ENCODE data around the gene UTF1. TPM values are rescaled to one million over a fixed set of nuclear protein-coding genes. Genes with fewer than 3 reads are reported as not detected.
A peak's percentile ranks its signal among the peaks of the same experiment; 100 is the strongest.
"Not testable (repeated sequence)": the region's sequence is repeated elsewhere in the genome, so short reads cannot be mapped to it uniquely, and the experiment has no call there.

The UTF1 gene
- total and polyA plus RNA-seq, 2 donors from 2014 or later: not detected

- no peak for TF ChIP-seq CTCF (IDR thresholded peaks at IDR 0.05; ENCODE audit: borderline replicate concordance, extremely low read depth, insufficient read depth)
- Histone ChIP-seq H3K27ac (ENCODE audit: low read depth in 2 of 2, low read length in 2 of 2) (peak overlapping the region; percentile 28 to 71), H3K36me3 (ENCODE audit: control insufficient read depth in 2 of 3, insufficient read depth in 3 of 3, low read length in 3 of 3) (no peaks in the 10 kb centered on the region), H3K9ac (ENCODE audit: low read length in 3 of 3) (peak overlapping the region in 2 of 3 donors; percentile 26 to 61), H3K4me1 (ENCODE audit: control insufficient read depth in 2 of 3, insufficient read depth in 2 of 3, low read depth in 1 of 3, low read length in 3 of 3) (peaks cover 0 to 16% (median 0%) of the 10 kb centered on the region in 3 donors), H3K27me3 (ENCODE audit: control insufficient read depth, insufficient read depth, low read length) (no peaks in the 10 kb centered on the region), H3K9me3 (ENCODE audit: control insufficient read depth in 2 of 3, insufficient read depth in 1 of 3, low read length in 3 of 3) (no peaks in the 10 kb centered on the region), H3K4me3 (ENCODE audit: low read length in 3 of 3) (peak overlapping the region in 2 of 3 donors; percentile 57 to 59)
- intact Hi-C loops (cut with DNase I): no loop called here
- FAIRE-seq (no peak), DNase-seq (peak; percentile 63 to 97 (median 81))
Measured at GRCh38 chr10:133261726-133262325, 31.8 kb downstream of the UTF1 start.

- Histone ChIP-seq H3K27me3 (ENCODE audit: control insufficient read depth, insufficient read depth, low read length) (no peaks in the 10 kb centered on the region), H3K4me3 (ENCODE audit: low read length in 3 of 3) (no peak overlapping the region), H3K36me3 (ENCODE audit: control insufficient read depth in 2 of 3, insufficient read depth in 3 of 3, low read length in 3 of 3) (no peaks in the 10 kb centered on the region), H3K27ac (ENCODE audit: low read depth in 2 of 2, low read length in 2 of 2) (no peak overlapping the region), H3K9me3 (ENCODE audit: control insufficient read depth in 2 of 3, insufficient read depth in 1 of 3, low read length in 3 of 3) (no peaks in the 10 kb centered on the region), H3K9ac (ENCODE audit: low read length in 3 of 3) (no peak overlapping the region), H3K4me1 (ENCODE audit: control insufficient read depth in 2 of 3, insufficient read depth in 2 of 3, low read depth in 1 of 3, low read length in 3 of 3) (peaks cover 0 to 12% (median 0%) of the 10 kb centered on the region in 3 donors)
- DNase-seq: peak in 1 of 5 donors; percentile 79
- no peak for TF ChIP-seq CTCF (IDR thresholded peaks at IDR 0.05; ENCODE audit: borderline replicate concordance, extremely low read depth, insufficient read depth)
- no peak for FAIRE-seq
- intact Hi-C loops (cut with DNase I): no loop called here
Measured at GRCh38 chr10:133262696-133263095, 32.7 kb downstream of the UTF1 start.

GRCh38 chr10:133263674-133264073 is 33.7 kb downstream of the UTF1 start:
- H3K4me1 ChIP-seq (ENCODE audit: control insufficient read depth in 2 of 3, insufficient read depth in 2 of 3, low read depth in 1 of 3, low read length in 3 of 3): peaks cover 0 to 9% (median 0%) of the 10 kb centered on the region in 3 donors
- FAIRE-seq (no peak), DNase-seq (no peak)
- no peak overlapping the region for H3K9ac ChIP-seq (ENCODE audit: low read length in 3 of 3)
- no peaks in the 10 kb centered on the region for H3K27me3 ChIP-seq (ENCODE audit: control insufficient read depth, insufficient read depth, low read length)
- H3K36me3 ChIP-seq (ENCODE audit: control insufficient read depth in 2 of 3, insufficient read depth in 3 of 3, low read length in 3 of 3): no peaks in the 10 kb centered on the region
- no peak overlapping the region for H3K4me3 ChIP-seq (ENCODE audit: low read length in 3 of 3)
- TF ChIP-seq CTCF (IDR thresholded peaks at IDR 0.05; ENCODE audit: borderline replicate concordance, extremely low read depth, insufficient read depth): no peak
- H3K9me3 ChIP-seq (ENCODE audit: control insufficient read depth in 2 of 3, insufficient read depth in 1 of 3, low read length in 3 of 3): no peaks in the 10 kb centered on the region
- intact Hi-C loops (cut with DNase I): no loop called here
- H3K27ac ChIP-seq (ENCODE audit: low read depth in 2 of 2, low read length in 2 of 2): no peak overlapping the region

GRCh38 chr10:133264461-133264860 is 34.4 kb downstream of the UTF1 start:
- Histone ChIP-seq H3K9me3 (ENCODE audit: control insufficient read depth in 2 of 3, insufficient read depth in 1 of 3, low read length in 3 of 3) (no peaks in the 10 kb centered on the region), H3K9ac (ENCODE audit: low read length in 3 of 3) (no peak overlapping the region), H3K4me3 (ENCODE audit: low read length in 3 of 3) (no peak overlapping the region), H3K27ac (ENCODE audit: low read depth in 2 of 2, low read length in 2 of 2) (no peak overlapping the region), H3K4me1 (ENCODE audit: control insufficient read depth in 2 of 3, insufficient read depth in 2 of 3, low read depth in 1 of 3, low read length in 3 of 3) (peaks cover 0 to 9% (median 0%) of the 10 kb centered on the region in 3 donors), H3K27me3 (ENCODE audit: control insufficient read depth, insufficient read depth, low read length) (no peaks in the 10 kb centered on the region), H3K36me3 (ENCODE audit: control insufficient read depth in 2 of 3, insufficient read depth in 3 of 3, low read length in 3 of 3) (no peaks in the 10 kb centered on the region)
- intact Hi-C loops (cut with DNase I): no loop called here
- DNase-seq (no peak), FAIRE-seq (no peak)
- no peak for TF ChIP-seq CTCF (IDR thresholded peaks at IDR 0.05; ENCODE audit: borderline replicate concordance, extremely low read depth, insufficient read depth)

- H3K27me3 ChIP-seq (ENCODE audit: control insufficient read depth, insufficient read depth, low read length); H3K4me1 ChIP-seq (ENCODE audit: control insufficient read depth in 2 of 3, insufficient read depth in 2 of 3, low read depth in 1 of 3, low read length in 3 of 3); H3K9me3 ChIP-seq (ENCODE audit: control insufficient read depth in 2 of 3, insufficient read depth in 1 of 3, low read length in 3 of 3); DNase-seq; H3K4me3 ChIP-seq (ENCODE audit: low read length in 3 of 3); FAIRE-seq; H3K36me3 ChIP-seq (ENCODE audit: control insufficient read depth in 2 of 3, insufficient read depth in 3 of 3, low read length in 3 of 3); intact Hi-C loops (cut with DNase I); H3K9ac ChIP-seq (ENCODE audit: low read length in 3 of 3); H3K27ac ChIP-seq (ENCODE audit: low read depth in 2 of 2, low read length in 2 of 2): not testable (repeated sequence)
Measured at GRCh38 chr10:133265052-133265451, 35.0 kb downstream of the UTF1 start.

Data from kidney (tissue), 14 donors.